Breast epithelium (tissue), 4 donors: Measurements from ENCODE around the gene PCDHGC3. TPM values are rescaled to one million over a fixed set of nuclear protein-coding genes. Genes with fewer than 3 reads are reported as not detected.
"Not testable (repeated sequence)": the region's sequence is repeated elsewhere in the genome, so short reads cannot be mapped to it uniquely, and the experiment has no call there.

Experiments
- DNase-seq, 2 donors: peaks; one replicate each; pipeline ENCODE4 v3.0.0-alpha.2; 2019; ENCODE audit warnings: low spot score in 2 of 2
- H3K27ac ChIP-seq, 2 donors: fragments of 200-600 bp; sonication (generic) in 1 of 2; one replicate each; pipeline ENCODE4 v1.5.1; 2016 to 2019; ENCODE audit warnings: mild to moderate bottlenecking in 1 of 2
- H3K27me3 ChIP-seq, 2 donors: fragments of 200-600 bp; sonication (generic) in 1 of 2; one replicate each; pipeline versions ENCODE4 v1.5.1 to v1.6.0; 2017 to 2019; ENCODE audit warnings: control low read depth in 1 of 2, mild to moderate bottlenecking in 1 of 2
- H3K36me3 ChIP-seq: fragments of 200-600 bp; one replicate; pipeline ENCODE4 v1.5.1; 2019
- H3K4me1 ChIP-seq, 2 donors: fragments of 200-600 bp; sonication (generic); one replicate each; pipeline ENCODE4 v1.5.1; 2016 to 2019; ENCODE audit warnings: control low read depth in 1 of 2
- H3K4me3 ChIP-seq, 3 donors: fragments of 200-600 bp; sonication (generic); 1 replicate in 2 of 3; 2 replicates in 1 of 3; pipeline ENCODE4 v1.5.1; 2016 to 2019; ENCODE audit warnings: mild to moderate bottlenecking in 3 of 3, moderate library complexity in 2 of 3
- H3K9me3 ChIP-seq, 2 donors: fragments of 200-600 bp; sonication (generic) in 1 of 2; one replicate each; pipeline ENCODE4 v1.5.1; 2016 to 2019; ENCODE audit warnings: control low read depth in 1 of 2
- CTCF ChIP-seq, 3 donors: fragments of 450-650 bp; IDR thresholded peaks; one replicate each; pipeline ENCODE4 v1.5.1; 2016 to 2017; ENCODE audit warnings: antibody characterized with exemption in 3 of 3, mild to moderate bottlenecking in 3 of 3, moderate library complexity in 3 of 3
- POLR2A ChIP-seq: fragments of 450-650 bp; IDR thresholded peaks from one replicate; pipeline ENCODE4 v1.6.1; 2016; ENCODE audit warnings: antibody characterized with exemption, mild to moderate bottlenecking, moderate library complexity
- POLR2AphosphoS5 ChIP-seq, 3 donors: sonication (generic); formaldehyde crosslinking; IDR thresholded peaks; one replicate each; pipeline ENCODE4 v1.6.1; 2017; ENCODE audit warnings: antibody characterized with exemption in 3 of 3
- intact Hi-C: fragments of 100-400 bp; cut with DNase I; formaldehyde crosslinking; loops from one replicate; pipeline ENCODE4 v1.15.1; 2023; ENCODE audit warnings: low total_unique reads
- total RNA-seq, 3 donors: library from RNA; depleted of rRNA; stranded (reverse); fragments of >200 nt; gene quantifications; one replicate each; pipeline ENCODE4 v1.1.0, GENCODE V29; 2016

The PCDHGC3 gene
- total RNA-seq: 10 to 100 TPM; 29.6 to 41.6 (median 35.1) TPM

GRCh38 chr5:141475625-141476131 is at the start of gene PCDHGC3:
TSS of gene PCDHGC3 (plus strand) at chr5:141475966. CDS start at chr5:141476117, 151 bp downstream.
- Histone ChIP-seq H3K27ac (peak within 1 kb of the TSS; percentile 93 to 94), H3K36me3 (no peaks in the 10 kb centered on the region), H3K4me1 (peaks cover 0 to 14% of the 10 kb centered on the region in 2 donors), H3K4me3 (peak within 1 kb of the TSS; percentile 71 to 78 (median 74)), H3K27me3 (no peaks in the 10 kb centered on the region), H3K9me3 (no peaks in the 10 kb centered on the region)
- DNase-seq: peak; percentile 90 to 93
- peak; percentile 16 to 85 (median 72) for TF ChIP-seq POLR2AphosphoS5 (IDR thresholded peaks at IDR 0.05)
- TF ChIP-seq CTCF (IDR thresholded peaks at IDR 0.05): peak; percentile 4 to 20 (median 20)
- TF ChIP-seq POLR2A: no peak
- intact Hi-C loops: no loop called here

GRCh38 chr5:141427783-141428426 is 47.9 kb upstream of the PCDHGC3 start:
- intact Hi-C loops: loop anchor here (10.0 kb wide), 1 partner anchor 127 kb away; no protein-coding TSS in a partner anchor
- no peak overlapping the region for H3K27ac ChIP-seq

GRCh38 chr5:141430332-141431113 is 45.2 kb upstream of the PCDHGC3 start, which contains the start of gene PCDHGA12:
TSS of gene PCDHGA12 (plus strand) at chr5:141430507. CDS start at chr5:141430760, 253 bp downstream.
- DNase-seq: no peak
- Histone ChIP-seq H3K4me1 (no peaks in the 10 kb centered on the region), H3K36me3 (no peaks in the 10 kb centered on the region), H3K9me3 (peaks cover 88 to 99% of the 10 kb centered on the region in 2 donors), H3K27ac (no peak within 1 kb of the TSS), H3K27me3 (no peaks in the 10 kb centered on the region), H3K4me3 (peak within 1 kb of the TSS; percentile 26 to 48 (median 36))
- intact Hi-C loops: no loop called here
- TF ChIP-seq POLR2A (no peak), CTCF (IDR thresholded peaks at IDR 0.05) (no peak), POLR2AphosphoS5 (IDR thresholded peaks at IDR 0.05) (no peak)

More at GRCh38 chr5:141427783-141428426, 47.9 kb upstream of the PCDHGC3 start:
- H3K36me3 ChIP-seq: no peaks in the 10 kb centered on the region
- no peaks in the 10 kb centered on the region for H3K27me3 ChIP-seq
- H3K4me1 ChIP-seq: no peaks in the 10 kb centered on the region
- H3K9me3 ChIP-seq: peaks cover 91 to 99% of the 10 kb centered on the region in 2 donors
- DNase-seq: no peak
- no peak for TF ChIP-seq POLR2AphosphoS5 (IDR thresholded peaks at IDR 0.05)
- TF ChIP-seq POLR2A: no peak
- no peak for TF ChIP-seq CTCF (IDR thresholded peaks at IDR 0.05)
- H3K4me3 ChIP-seq: peak overlapping the region in 1 of 3 donors; percentile 34

- peak overlapping the region; percentile 26 to 48 (median 36) for H3K4me3 ChIP-seq
- TF ChIP-seq CTCF (IDR thresholded peaks at IDR 0.05) (no peak), POLR2AphosphoS5 (IDR thresholded peaks at IDR 0.05) (no peak), POLR2A (no peak)
- intact Hi-C loops: no loop called here
Measured at GRCh38 chr5:141431286-141431685, 44.5 kb upstream of the PCDHGC3 start.

GRCh38 chr5:141432308-141432707 is 43.5 kb upstream of the PCDHGC3 start:
- intact Hi-C loops, H3K36me3 ChIP-seq, H3K27me3 ChIP-seq, DNase-seq, H3K4me1 ChIP-seq, H3K27ac ChIP-seq: not testable (repeated sequence)
- H3K9me3 ChIP-seq: peaks cover 86 to 99% of the 10 kb centered on the region in 2 donors
- peak overlapping the region in 1 of 3 donors; percentile 48 for H3K4me3 ChIP-seq

More at GRCh38 chr5:141431286-141431685, 44.5 kb upstream of the PCDHGC3 start:
- no peaks in the 10 kb centered on the region for H3K36me3 ChIP-seq
- no peaks in the 10 kb centered on the region for H3K4me1 ChIP-seq
- H3K9me3 ChIP-seq: peaks cover 86 to 99% of the 10 kb centered on the region in 2 donors
- no peak for DNase-seq
- no peak overlapping the region for H3K27ac ChIP-seq
- no peaks in the 10 kb centered on the region for H3K27me3 ChIP-seq

- intact Hi-C loops, H3K36me3 ChIP-seq, H3K27ac ChIP-seq, H3K4me1 ChIP-seq, H3K27me3 ChIP-seq, DNase-seq: not testable (repeated sequence)
- H3K9me3 ChIP-seq: peaks cover 86 to 99% of the 10 kb centered on the region in 2 donors
- H3K4me3 ChIP-seq: peak overlapping the region in 1 of 3 donors; percentile 27
Measured at GRCh38 chr5:141432726-141433125, 43.0 kb upstream of the PCDHGC3 start.
